ENCODE data around the gene PIM3. TPM values are rescaled to one million over a fixed set of nuclear protein-coding genes. Genes with fewer than 3 reads are reported as not detected.

PIM3 gene
- 24.2 and 30.1 TPM in 2 replicates for total RNA-seq

GRCh38 chr22:49960159-49961004 lies at the start of gene PIM3:
Gene PIM3 (plus strand): TSS chr22:49960772. CDS start chr22:49960948, 176 bp downstream.

DNA sequence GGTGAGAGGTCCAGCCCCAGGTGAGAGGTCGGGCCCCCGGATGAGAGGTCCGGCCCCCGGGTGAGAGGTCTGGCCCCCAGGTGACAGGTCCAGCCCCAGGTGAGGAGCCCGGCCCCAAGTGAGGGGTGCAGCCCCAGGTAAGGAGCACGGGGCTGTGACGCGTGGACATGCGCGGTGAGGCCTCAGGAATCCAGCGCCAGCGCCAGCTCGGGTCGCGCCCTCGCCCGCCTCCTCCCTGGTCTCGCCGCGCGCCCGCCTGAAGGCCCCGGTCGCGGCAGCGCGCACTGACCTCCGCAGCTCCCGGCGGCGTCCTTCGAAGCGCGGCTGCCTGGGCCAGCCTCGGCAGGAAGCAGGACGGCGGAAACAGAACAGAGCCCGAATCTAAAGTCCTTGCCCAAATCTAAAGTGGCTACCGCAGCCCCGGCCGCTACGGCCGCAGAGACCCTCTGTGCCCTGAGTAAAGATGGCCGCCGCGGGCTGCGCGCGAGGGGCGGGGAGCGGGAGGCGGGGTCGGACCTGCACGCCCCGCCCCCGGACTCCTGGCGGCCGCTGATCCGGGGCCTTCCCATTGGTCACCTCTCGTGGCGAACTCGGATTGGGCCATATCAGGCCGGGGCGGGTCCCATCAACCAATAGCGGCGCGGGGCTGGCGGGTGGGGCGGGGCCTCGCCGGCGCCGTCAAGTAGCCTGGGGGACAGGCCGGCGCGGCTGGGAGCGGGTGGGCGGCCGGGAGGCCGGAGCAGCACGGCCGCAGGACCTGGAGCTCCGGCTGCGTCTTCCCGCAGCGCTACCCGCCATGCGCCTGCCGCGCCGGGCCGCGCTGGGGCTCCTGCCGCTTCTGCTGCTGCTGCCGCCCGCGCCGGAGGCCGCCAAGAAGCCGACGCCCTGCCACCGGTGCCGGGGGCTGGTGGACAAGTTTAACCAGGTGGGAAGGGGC lies 42.3 kb upstream of the PIM3 start, which contains the start of the genes ALG12 and CRELD2:
Gene ALG12 (minus strand): TSS at position 465 of the 937 bp plus-strand sequence. CDS start 4,673 bp downstream, outside the sequence.
Gene CRELD2 (plus strand): TSS at position 661 of the 937 bp plus-strand sequence. CDS start 136 bp downstream, at position 797.

DNA sequence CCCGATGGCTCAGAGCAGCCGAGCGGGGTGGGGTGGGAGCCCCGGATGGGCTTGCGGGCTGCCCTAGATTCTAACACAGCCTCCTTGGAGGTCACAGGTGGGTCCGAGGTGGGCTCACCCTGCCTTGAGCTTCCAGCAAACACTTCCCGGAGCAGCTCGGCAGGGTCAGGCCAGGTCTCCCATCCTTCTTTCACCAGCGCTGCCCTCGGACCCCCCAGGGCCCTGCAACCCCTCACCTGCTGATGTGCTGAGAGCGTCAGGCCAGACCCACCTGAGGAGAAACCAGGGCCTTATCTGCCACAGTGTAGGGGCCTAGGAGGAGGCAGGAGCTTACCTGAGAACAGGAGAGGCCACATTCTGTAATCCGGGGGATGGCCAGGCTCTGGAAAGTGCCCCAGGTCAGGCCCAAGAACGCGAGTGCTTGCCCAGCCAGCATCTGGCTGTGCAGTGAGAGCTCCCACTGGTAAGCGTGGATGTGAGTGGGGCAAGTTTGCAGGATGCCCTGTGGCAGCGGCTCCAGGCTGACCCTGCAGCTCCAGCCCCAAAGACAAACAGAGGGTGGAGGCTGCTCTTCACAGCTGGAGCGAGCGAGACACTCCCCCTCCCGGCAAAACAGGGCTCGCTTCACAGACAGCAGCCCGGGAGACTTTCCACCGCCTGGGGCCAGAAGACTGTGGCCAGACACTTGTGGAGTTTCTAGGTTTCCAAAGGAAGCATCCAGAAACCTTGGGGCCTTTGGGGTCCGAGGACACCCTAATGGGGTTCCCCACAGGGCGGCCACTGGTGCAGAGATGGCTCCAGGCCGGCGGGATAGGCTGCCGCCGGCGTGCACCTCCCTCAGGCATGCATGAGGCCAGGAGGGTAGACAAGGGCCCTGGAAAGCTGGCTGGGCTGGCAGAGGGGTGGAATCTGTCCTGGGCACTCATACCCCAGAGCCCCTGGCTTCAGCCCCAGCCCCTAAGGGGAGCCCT lies 51.9 kb downstream of the PIM3 start, which contains the start of gene IL17REL:
Gene IL17REL (minus strand): TSS at position 555 of the 971 bp plus-strand sequence. CDS start 119 bp downstream, at position 436.

Other genes with a start within 250 kb of the PIM3 start
- gene BRD1, start 132.9 kb upstream of the PIM3 start, total RNA-seq: 20.5 and 21.8 TPM in 2 replicates
- 5.7 and 6.2 TPM in 2 replicates for gene ZBED4, start 106.9 kb upstream of the PIM3 start, total RNA-seq
- gene ALG12, start 42.3 kb upstream of the PIM3 start, total RNA-seq: 15.2 and 18.9 TPM in 2 replicates
- 64.8 and 105 TPM in 2 replicates for gene CRELD2, start 42.1 kb upstream of the PIM3 start, total RNA-seq
- not detected in 2 replicates for gene IL17REL, start 52.0 kb downstream of the PIM3 start, total RNA-seq
- not detected in 2 replicates for gene TTLL8, start 97.5 kb downstream of the PIM3 start, total RNA-seq
- gene MLC1, start 124.7 kb downstream of the PIM3 start, total RNA-seq: 2.1 and 2.2 TPM in 2 replicates
- 1.8 and 7.8 TPM in 2 replicates for gene MOV10L1, start 129.2 kb downstream of the PIM3 start, total RNA-seq
- gene PANX2, start 210.0 kb downstream of the PIM3 start, total RNA-seq: 0.79 and 1.1 TPM in 2 replicates
- 15.2 and 16.5 TPM in 2 replicates for gene TRABD, start 225.1 kb downstream of the PIM3 start, total RNA-seq
- 21.8 and 25.4 TPM in 2 replicates for gene SELENOO, start 240.2 kb downstream of the PIM3 start, total RNA-seq